ENCODE measurements around the gene ZBTB18. TPM values are rescaled to one million over a fixed set of nuclear protein-coding genes. Genes with fewer than 3 reads are reported as not detected.

The ZBTB18 gene
- total and polyA plus RNA-seq, 2 of the 4 experiments (the other 2 are of a cell fraction), result 10.0 to 16.0 TPM

DNA sequence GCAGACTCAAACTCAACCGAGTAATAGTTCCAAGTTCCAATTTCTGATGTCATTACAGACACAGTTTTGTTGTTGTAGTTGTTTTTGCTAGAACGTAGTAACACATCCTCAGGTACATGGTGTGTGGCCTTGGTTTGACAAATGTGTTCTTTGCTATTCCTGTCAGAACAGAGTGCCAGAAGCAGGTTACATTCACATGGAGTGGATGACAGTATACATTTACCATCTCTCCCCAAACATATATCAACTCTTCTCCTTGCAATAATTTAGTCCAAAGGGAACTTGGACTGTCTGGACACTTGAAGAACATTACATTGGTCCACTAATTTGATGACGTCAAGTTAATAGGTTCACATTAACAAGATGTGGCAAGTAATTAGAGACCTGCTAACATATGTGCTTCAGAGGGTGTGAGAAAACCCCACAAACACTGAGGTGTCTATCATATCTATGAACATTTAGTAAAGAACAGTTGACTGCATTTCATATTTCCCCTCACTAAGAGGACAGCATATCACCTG, 44.6 kb upstream of the ZBTB18 start:
- Histone ChIP-seq H3K9ac (ENCODE audit: low read depth, low read length) (no peak overlapping the region), H3K18ac (ENCODE audit: low read depth, low read length) (no peak overlapping the region), H3K4me2 (ENCODE audit: low read depth, low read length) (no peak overlapping the region), H3K36me3 (ENCODE audit: control insufficient read depth, insufficient read depth, low read length) (no peaks in the 10 kb centered on the region), H4K5ac (ENCODE audit: low read depth, low read length) (no peak overlapping the region), H3K23ac (ENCODE audit: low read depth, low read length) (no peak overlapping the region), H3K27me3 (ENCODE audit: control insufficient read depth, insufficient read depth, low read length) (peaks cover 36% of the 10 kb centered on the region), H2BK15ac (ENCODE audit: low read depth, low read length) (no peak overlapping the region), H2BK5ac (ENCODE audit: low read depth, low read length, poor library complexity, severe bottlenecking) (no peak overlapping the region), H2BK20ac (ENCODE audit: low read depth, low read length) (no peak overlapping the region), H4K20me1 (ENCODE audit: insufficient read depth, low read length) (no peaks in the 10 kb centered on the region), H4K91ac (ENCODE audit: insufficient read depth, low read depth, low read length) (no peak overlapping the region), H3K4ac (ENCODE audit: low read depth, low read length) (no peak overlapping the region), H3K14ac (replicated peaks; ENCODE audit: low read depth, low read length) (no peak overlapping the region), H2AFZ (replicated peaks; ENCODE audit: low read length, poor library complexity) (no peak overlapping the region), H4K8ac (ENCODE audit: low read depth in 2 of 2, low read length in 2 of 2) (no peak overlapping the region), H3K4me3 (ENCODE audit: insufficient read depth, low read depth, low read length) (no peak overlapping the region), H3K27ac (ENCODE audit: insufficient read depth, low read length) (no peak overlapping the region), H2AK9ac (replicated peaks; ENCODE audit: low read depth, low read length, poor library complexity) (no peak overlapping the region), H3K56ac (ENCODE audit: extremely low read depth, insufficient read depth, low read length) (no peak overlapping the region), H3K79me1 (ENCODE audit: low read depth in 1 of 2, low read length in 2 of 2) (no peaks in the 10 kb centered on the region), H2AK5ac (ENCODE audit: low read depth, low read length) (no peak overlapping the region), H3K9me3 (ENCODE audit: control insufficient read depth, insufficient read depth, low read length) (no peaks in the 10 kb centered on the region), H3K4me1 (ENCODE audit: control insufficient read depth, insufficient read depth, low read length) (no peaks in the 10 kb centered on the region), H2BK120ac (ENCODE audit: low read depth, low read length) (no peak overlapping the region), H3K9me1 (ENCODE audit: insufficient read depth, low read length) (no peaks in the 10 kb centered on the region)
- in situ Hi-C loops (cut with MboI; ENCODE audit: low sequenced_read_pairs), result no loop called here
- ATAC-seq (ENCODE audit: low read depth) (no peak), DNase-seq (no peak)
- ChIA-PET POLR2A (ENCODE audit: unreplicated experiment) (no interaction called here), CTCF (no interaction called here)
- dilution Hi-C loops (cut with HindIII; ENCODE audit: low sequenced_read_pairs, unreplicated experiment), result no loop called here
- intact Hi-C loops (cut with micrococcal nuclease), result no loop called here
- TF ChIP-seq FOS (IDR thresholded peaks at IDR 0.05; ENCODE audit: low read depth, low read length) (no peak), RAD21 (IDR thresholded peaks at IDR 0.05; ENCODE audit: low read length) (no peak), RCOR1 (IDR thresholded peaks at IDR 0.05; ENCODE audit: insufficient replicate concordance, low read length) (no peak), BHLHE40 (IDR thresholded peaks at IDR 0.05; ENCODE audit: low read depth, low read length) (no peak), SMC3 (IDR thresholded peaks at IDR 0.05; ENCODE audit: low read depth, low read length) (no peak), MXI1 (IDR thresholded peaks at IDR 0.05; ENCODE audit: borderline replicate concordance, low read depth, low read length) (no peak), NFE2L2 (IDR thresholded peaks at IDR 0.05; ENCODE audit: low read depth, low read length) (no peak), POLR2A (IDR thresholded peaks at IDR 0.05; ENCODE audit: low read depth, low read length) (no peak), CEBPB (IDR thresholded peaks at IDR 0.05; ENCODE audit: low read depth, low read length) (no peak), CHD1 (IDR thresholded peaks at IDR 0.05; ENCODE audit: low read depth, low read length) (no peak), RFX5 (IDR thresholded peaks at IDR 0.05; ENCODE audit: low read depth, low read length) (no peak), MAFK (IDR thresholded peaks at IDR 0.05; ENCODE audit: low read depth, low read length) (no peak)
- TF ChIP-seq, protein P1, sequence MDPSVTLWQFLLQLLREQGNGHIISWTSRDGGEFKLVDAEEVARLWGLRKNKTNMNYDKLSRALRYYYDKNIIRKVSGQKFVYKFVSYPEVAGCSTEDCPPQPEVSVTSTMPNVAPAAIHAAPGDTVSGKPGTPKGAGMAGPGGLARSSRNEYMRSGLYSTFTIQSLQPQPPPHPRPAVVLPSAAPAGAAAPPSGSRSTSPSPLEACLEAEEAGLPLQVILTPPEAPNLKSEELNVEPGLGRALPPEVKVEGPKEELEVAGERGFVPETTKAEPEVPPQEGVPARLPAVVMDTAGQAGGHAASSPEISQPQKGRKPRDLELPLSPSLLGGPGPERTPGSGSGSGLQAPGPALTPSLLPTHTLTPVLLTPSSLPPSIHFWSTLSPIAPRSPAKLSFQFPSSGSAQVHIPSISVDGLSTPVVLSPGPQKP (IDR thresholded peaks at IDR 0.05; ENCODE audit: borderline replicate concordance, low read depth, low read length), result no peak
- TF ChIP-seq, protein P2, sequence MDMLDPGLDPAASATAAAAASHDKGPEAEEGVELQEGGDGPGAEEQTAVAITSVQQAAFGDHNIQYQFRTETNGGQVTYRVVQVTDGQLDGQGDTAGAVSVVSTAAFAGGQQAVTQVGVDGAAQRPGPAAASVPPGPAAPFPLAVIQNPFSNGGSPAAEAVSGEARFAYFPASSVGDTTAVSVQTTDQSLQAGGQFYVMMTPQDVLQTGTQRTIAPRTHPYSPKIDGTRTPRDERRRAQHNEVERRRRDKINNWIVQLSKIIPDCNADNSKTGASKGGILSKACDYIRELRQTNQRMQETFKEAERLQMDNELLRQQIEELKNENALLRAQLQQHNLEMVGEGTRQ (IDR thresholded peaks at IDR 0.05; ENCODE audit: low read depth, low read length), result no peak
- TF ChIP-seq, protein P3, sequence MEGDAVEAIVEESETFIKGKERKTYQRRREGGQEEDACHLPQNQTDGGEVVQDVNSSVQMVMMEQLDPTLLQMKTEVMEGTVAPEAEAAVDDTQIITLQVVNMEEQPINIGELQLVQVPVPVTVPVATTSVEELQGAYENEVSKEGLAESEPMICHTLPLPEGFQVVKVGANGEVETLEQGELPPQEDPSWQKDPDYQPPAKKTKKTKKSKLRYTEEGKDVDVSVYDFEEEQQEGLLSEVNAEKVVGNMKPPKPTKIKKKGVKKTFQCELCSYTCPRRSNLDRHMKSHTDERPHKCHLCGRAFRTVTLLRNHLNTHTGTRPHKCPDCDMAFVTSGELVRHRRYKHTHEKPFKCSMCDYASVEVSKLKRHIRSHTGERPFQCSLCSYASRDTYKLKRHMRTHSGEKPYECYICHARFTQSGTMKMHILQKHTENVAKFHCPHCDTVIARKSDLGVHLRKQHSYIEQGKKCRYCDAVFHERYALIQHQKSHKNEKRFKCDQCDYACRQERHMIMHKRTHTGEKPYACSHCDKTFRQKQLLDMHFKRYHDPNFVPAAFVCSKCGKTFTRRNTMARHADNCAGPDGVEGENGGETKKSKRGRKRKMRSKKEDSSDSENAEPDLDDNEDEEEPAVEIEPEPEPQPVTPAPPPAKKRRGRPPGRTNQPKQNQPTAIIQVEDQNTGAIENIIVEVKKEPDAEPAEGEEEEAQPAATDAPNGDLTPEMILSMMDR (conservative IDR thresholded peaks at IDR 0.05; ENCODE audit: low read depth, low read length), result no peak
- no CpG with 5 or more reads among the region's 3 CpGs for WGBS, 2 experiments (ENCODE audit: extremely low coverage in 2 of 2, insufficient read length in 1 of 2)
- no TSS peak for BruUV-seq (replicated peaks)

Measured in IMR-90 (cell line).